HG03432 (cell line): ENCODE results near the gene PSMC3.

Experiments
- ATAC-seq: cut with Tn5 transposase; IDR thresholded peaks from one replicate; pipeline ENCODE4 v1.9.1; 2021; ENCODE audit warnings: mild to moderate bottlenecking, moderate library complexity; ENCODE audit not compliant: unreplicated experiment

The PSMC3 gene

GRCh38 chr11:47377571-47378009, 48.6 kb downstream of the PSMC3 start:
- peak; percentile 18 for ATAC-seq

GRCh38 chr11:47376525-47377371, 49.5 kb downstream of the PSMC3 start:
- ATAC-seq, result peak; percentile 40

- ATAC-seq, result no peak
These were observed 50.1 kb downstream of the PSMC3 start for GRCh38 chr11:47376107-47376524.

GRCh38 chr11:47375546-47376085, 50.6 kb downstream of the PSMC3 start:
- no peak for ATAC-seq

GRCh38 chr11:47375020-47375419, 51.2 kb downstream of the PSMC3 start:
- no peak for ATAC-seq

GRCh38 chr11:47374720-47375019, 51.6 kb downstream of the PSMC3 start:
- ATAC-seq, result no peak

- ATAC-seq, result peak; percentile 35
These were observed 52.1 kb downstream of the PSMC3 start for GRCh38 chr11:47373876-47374719.

- no peak for ATAC-seq
These were observed 53.8 kb downstream of the PSMC3 start for GRCh38 chr11:47372422-47372821.

- ATAC-seq, result no peak
These were observed 56.6 kb downstream of the PSMC3 start for GRCh38 chr11:47369676-47370075.
